GM13976 (cell line): Measurements from ENCODE around the gene CRYGA.

Experiments
- DNase-seq: peaks from one replicate; pipeline ENCODE4 v3.0.0; 2012; ENCODE audit warnings: low spot score
- CTCF ChIP-seq: IDR thresholded peaks from 2 replicates; pipeline ENCODE4 v1.5.1; 2012; ENCODE audit warnings: borderline replicate concordance, mild to moderate bottlenecking; ENCODE audit not compliant: insufficient read depth; ENCODE audit errors: extremely low read depth, missing control alignments, control extremely low read depth
- in situ Hi-C: fragments of 300-500 bp; cut with MboI; formaldehyde crosslinking; loops from one replicate; pipeline ENCODE4 v1.12.0; 2022; ENCODE audit warnings: low sequenced_read_pairs, mixed read lengths, inconsistent platforms; ENCODE audit not compliant: unreplicated experiment

The CRYGA gene

GRCh38 chr2:208163489-208163888 is at the start of gene CRYGA:
Gene CRYGA (minus strand): TSS chr2:208163589. CDS start chr2:208163556, 33 bp downstream.
- DNase-seq = no peak
- no peak for TF ChIP-seq CTCF
- in situ Hi-C loops = no loop called here

- TF ChIP-seq CTCF = no peak
- in situ Hi-C loops = no loop called here
- no peak for DNase-seq
Measured at GRCh38 chr2:208210688-208211451, 47.5 kb upstream of the CRYGA start.

GRCh38 chr2:208208335-208209085 is 45.1 kb upstream of the CRYGA start:
- no peak for DNase-seq
- TF ChIP-seq CTCF = no peak
- in situ Hi-C loops = no loop called here

- no peak for TF ChIP-seq CTCF
- in situ Hi-C loops = no loop called here
- no peak for DNase-seq
Measured at GRCh38 chr2:208207769-208208168, 44.4 kb upstream of the CRYGA start.

- in situ Hi-C loops = no loop called here
Measured at GRCh38 chr2:208204166-208204565, 40.8 kb upstream of the CRYGA start.

GRCh38 chr2:208195531-208195930 is 32.1 kb upstream of the CRYGA start:
- no peak for TF ChIP-seq CTCF
- in situ Hi-C loops = no loop called here

More at GRCh38 chr2:208204166-208204565, 40.8 kb upstream of the CRYGA start:
- no peak for TF ChIP-seq CTCF
- no peak for DNase-seq

More at GRCh38 chr2:208195531-208195930, 32.1 kb upstream of the CRYGA start:
- no peak for DNase-seq
